Stomach smooth muscle (tissue), 2 donors: ENCODE results near the gene SNX24.

Experiments used
- H3K27ac ChIP-seq: one replicate; pipeline ENCODE4 v1.7.0; 2013; ENCODE audit warnings: mild to moderate bottlenecking, low read length, inconsistent platforms
- H3K27me3 ChIP-seq, 2 donors: one replicate each; pipeline ENCODE4 v1.7.0; 2013; ENCODE audit warnings: low read length in 2 of 2; ENCODE audit not compliant: insufficient read depth in 2 of 2, control insufficient read depth in 1 of 2
- H3K36me3 ChIP-seq, 2 donors: one replicate each; pipeline ENCODE4 v1.7.0; 2013; ENCODE audit warnings: low read length in 2 of 2; ENCODE audit not compliant: control insufficient read depth in 2 of 2, insufficient read depth in 2 of 2
- H3K4me1 ChIP-seq: one replicate; pipeline ENCODE4 v1.7.0; 2013; ENCODE audit warnings: low read length; ENCODE audit not compliant: control insufficient read depth, insufficient read depth
- H3K4me3 ChIP-seq, 2 donors: one replicate each; pipeline ENCODE4 v1.7.0; 2013; ENCODE audit warnings: low read length in 2 of 2
- H3K9ac ChIP-seq, 2 donors: one replicate each; pipeline ENCODE4 v1.7.0; 2013; ENCODE audit warnings: low read length in 2 of 2, mild to moderate bottlenecking in 1 of 2
- H3K9me3 ChIP-seq, 2 donors: one replicate each; pipeline ENCODE4 v1.7.0; 2013; ENCODE audit warnings: low read length in 2 of 2; ENCODE audit not compliant: control insufficient read depth in 2 of 2
- donor health status: healthy.
- donor health status: Pancreatic carcinoma.

The SNX24 gene

GRCh38 chr5:123039673-123040072 is 194.3 kb downstream of the SNX24 start:
- Histone ChIP-seq H3K36me3 (no peaks in the 10 kb centered on the region), H3K9ac (no peak overlapping the region), H3K27ac (no peak overlapping the region), H3K9me3 (no peaks in the 10 kb centered on the region), H3K4me3 (no peak overlapping the region), H3K27me3 (no peaks in the 10 kb centered on the region), H3K4me1 (peaks cover 10% of the 10 kb centered on the region)

DNA sequence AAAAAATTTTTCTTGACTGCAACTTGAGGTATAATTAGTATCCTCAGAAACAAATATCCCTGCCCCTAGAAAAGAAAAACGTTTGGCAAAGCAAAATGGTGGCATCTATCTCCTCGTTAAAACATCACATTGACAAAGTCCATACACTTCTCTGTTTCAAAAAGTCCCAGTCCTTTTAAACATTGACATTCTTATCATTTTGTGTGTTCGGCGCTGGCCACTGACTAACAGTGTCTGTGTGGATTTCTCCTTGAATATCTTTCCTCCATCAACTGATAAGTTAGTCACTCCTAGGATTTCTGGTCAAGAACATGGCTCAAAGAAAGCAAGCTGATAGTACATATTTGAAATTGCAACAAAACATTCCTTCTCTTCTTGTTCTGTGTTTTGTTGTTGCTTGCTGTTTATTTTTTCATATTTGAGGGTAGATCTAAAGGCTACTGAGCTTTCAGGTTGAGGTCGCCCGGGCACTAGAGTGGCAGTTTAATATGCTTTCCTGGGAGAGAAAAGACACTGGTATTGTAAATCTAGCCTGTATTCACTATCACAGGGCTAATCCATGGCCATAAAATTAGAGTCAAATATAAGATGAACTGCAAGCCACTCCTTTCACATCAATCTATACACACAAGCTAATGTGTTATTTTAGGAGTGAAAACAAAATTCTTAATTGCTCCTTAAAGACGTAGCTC is 199.7 kb downstream of the SNX24 start:
- Histone ChIP-seq H3K9me3 (no peaks in the 10 kb centered on the region), H3K4me3 (no peak overlapping the region), H3K9ac (no peak overlapping the region), H3K27ac (no peak overlapping the region), H3K27me3 (no peaks in the 10 kb centered on the region), H3K4me1 (no peaks in the 10 kb centered on the region), H3K36me3 (no peaks in the 10 kb centered on the region)

- H3K9ac ChIP-seq = no peak overlapping the region
- no peak overlapping the region for H3K27ac ChIP-seq
- no peaks in the 10 kb centered on the region for H3K27me3 ChIP-seq
- no peaks in the 10 kb centered on the region for H3K36me3 ChIP-seq
- no peaks in the 10 kb centered on the region for H3K9me3 ChIP-seq
- H3K4me3 ChIP-seq = no peak overlapping the region
- no peaks in the 10 kb centered on the region for H3K4me1 ChIP-seq
These were observed 200.8 kb downstream of the SNX24 start for GRCh38 chr5:123046222-123046621.

GRCh38 chr5:123047706-123048105 is 202.3 kb downstream of the SNX24 start:
- Histone ChIP-seq H3K4me3 (no peak overlapping the region), H3K36me3 (no peaks in the 10 kb centered on the region)

DNA sequence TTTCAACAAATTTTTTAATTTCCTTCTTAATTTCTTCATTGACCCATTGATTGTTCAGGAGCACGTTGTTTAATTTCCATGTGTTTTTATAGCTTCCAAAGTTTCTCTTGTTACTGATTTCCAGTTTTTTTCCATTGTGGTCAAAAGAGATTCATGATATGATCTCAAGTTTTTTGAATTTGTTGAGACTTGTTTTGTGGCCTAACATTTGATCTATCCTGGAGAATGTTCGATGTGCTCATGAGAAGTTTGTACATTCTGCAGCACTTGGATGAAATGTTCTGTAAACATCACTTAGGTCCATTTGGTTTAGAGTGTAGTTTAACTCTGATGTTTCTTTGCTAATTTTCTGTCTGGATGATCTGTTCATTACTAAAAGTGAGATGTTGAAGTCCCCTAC is 205.8 kb downstream of the SNX24 start:
- Histone ChIP-seq H3K9me3 (peaks cover 0 to 2% of the 10 kb centered on the region in 2 donors), H3K4me3 (no peak overlapping the region), H3K4me1 (no peaks in the 10 kb centered on the region), H3K27ac (no peak overlapping the region), H3K27me3 (no peaks in the 10 kb centered on the region), H3K36me3 (no peaks in the 10 kb centered on the region), H3K9ac (no peak overlapping the region)

More at GRCh38 chr5:123047706-123048105, 202.3 kb downstream of the SNX24 start:
- Histone ChIP-seq H3K27me3 (no peaks in the 10 kb centered on the region), H3K27ac (no peak overlapping the region), H3K9ac (no peak overlapping the region), H3K4me1 (no peaks in the 10 kb centered on the region), H3K9me3 (peaks cover 0 to 2% of the 10 kb centered on the region in 2 donors)
